ENCODE results near the gene THSD7B. TPM values are rescaled to one million over a fixed set of nuclear protein-coding genes. Genes with fewer than 3 reads are reported as not detected.
"Not testable (repeated sequence)": the region's sequence is repeated elsewhere in the genome, so short reads cannot be mapped to it uniquely, and the experiment has no call there.

The THSD7B gene
- total RNA-seq, 2 experiments from 2014 or later, result not detected

DNA sequence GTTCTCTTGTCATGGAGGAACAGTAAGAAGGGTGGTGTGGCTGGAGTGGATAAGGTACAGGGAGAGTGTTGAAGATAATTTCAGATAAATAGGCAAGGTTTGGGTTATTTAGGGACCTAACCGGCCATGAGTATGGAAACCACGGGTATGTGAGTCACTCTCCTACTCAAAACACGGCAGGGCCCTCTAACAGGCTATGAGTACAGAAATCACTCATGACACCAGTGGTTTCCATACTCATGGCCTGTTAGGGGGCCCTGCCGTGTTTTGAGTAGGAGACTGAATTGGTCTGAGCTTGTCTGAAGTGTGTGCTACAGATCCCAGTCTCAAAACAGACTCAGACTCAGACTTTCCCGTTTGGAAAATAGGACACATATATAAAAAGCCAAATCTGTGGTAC is 770.6 kb downstream of the THSD7B start:
- Mint-ChIP-seq H3K4me3 (no peak overlapping the region), H3K27ac (no peak overlapping the region), H3K27me3 (ENCODE audit: low read depth) (peaks cover 2% of the 10 kb centered on the region), H3K36me3 (ENCODE audit: low read depth) (no peaks in the 10 kb centered on the region), H3K4me1 (ENCODE audit: low read depth) (no peaks in the 10 kb centered on the region), H3K9me3 (peaks cover 2% of the 10 kb centered on the region)
- CTCF ChIA-PET, result no interaction called here
- DNase-seq, result no peak
- intact Hi-C loops (cut with micrococcal nuclease), result no loop called here

DNA sequence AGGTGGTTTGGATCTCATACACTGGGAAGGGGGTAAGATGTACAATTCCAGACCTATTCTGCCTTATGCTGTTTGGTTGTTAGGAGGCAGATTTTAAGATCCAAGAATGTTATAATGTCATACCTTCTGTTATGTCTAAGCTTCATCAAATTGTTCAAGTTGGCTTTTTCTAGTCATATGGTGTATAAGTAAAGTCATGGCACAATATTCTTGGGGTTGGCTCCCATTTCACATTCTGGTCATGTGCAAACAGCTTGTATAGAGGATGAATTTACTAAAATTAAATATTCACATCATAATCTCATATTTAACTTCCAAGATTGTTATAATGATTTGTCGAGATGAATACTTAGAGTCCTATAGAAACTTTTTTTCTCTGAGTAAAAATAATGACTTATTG is 774.0 kb downstream of the THSD7B start:
- CTCF ChIA-PET, result no interaction called here
- Mint-ChIP-seq H3K27ac (no peak overlapping the region), H3K4me1 (ENCODE audit: low read depth) (no peaks in the 10 kb centered on the region), H3K27me3 (ENCODE audit: low read depth) (peaks cover 2% of the 10 kb centered on the region), H3K9me3 (peaks cover 7% of the 10 kb centered on the region), H3K4me3 (no peak overlapping the region), H3K36me3 (ENCODE audit: low read depth) (no peaks in the 10 kb centered on the region)
- DNase-seq, result no peak
- intact Hi-C loops (cut with micrococcal nuclease), result no loop called here

GRCh38 chr2:137547842-137548241 is 782.5 kb downstream of the THSD7B start:
- CTCF ChIA-PET, result no interaction called here
- intact Hi-C loops (cut with micrococcal nuclease), result no loop called here

DNA sequence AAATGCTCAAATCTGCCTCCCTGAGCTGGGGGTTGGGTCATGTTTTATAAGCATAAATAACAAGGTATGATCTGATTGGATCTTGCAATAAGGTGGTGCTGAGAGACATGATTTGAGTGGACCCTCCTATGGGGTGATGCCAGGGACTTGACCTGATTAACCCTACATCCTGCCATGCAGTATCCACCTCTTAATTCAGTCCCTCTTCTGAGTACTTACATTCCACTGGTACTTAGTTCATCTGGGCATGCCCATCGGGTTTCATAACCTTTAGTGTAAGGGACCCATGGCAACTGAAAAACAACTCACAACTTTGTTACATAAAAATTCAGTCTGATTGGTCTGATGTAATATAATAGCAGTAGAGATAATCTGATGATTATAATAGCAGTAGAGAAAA is 801.0 kb downstream of the THSD7B start:
- H3K27ac Mint-ChIP-seq, result no peak overlapping the region
- H3K4me3 Mint-ChIP-seq, result no peak overlapping the region
- H3K36me3 Mint-ChIP-seq (ENCODE audit: low read depth), result no peaks in the 10 kb centered on the region
- CTCF ChIA-PET, result no interaction called here
- peaks cover 6% of the 10 kb centered on the region for H3K9me3 Mint-ChIP-seq
- DNase-seq, result no peak
- H3K27me3 Mint-ChIP-seq (ENCODE audit: low read depth), result no peaks in the 10 kb centered on the region
- intact Hi-C loops (cut with micrococcal nuclease), result no loop called here
- no peaks in the 10 kb centered on the region for H3K4me1 Mint-ChIP-seq (ENCODE audit: low read depth)

More at GRCh38 chr2:137547842-137548241, 782.5 kb downstream of the THSD7B start:
- Mint-ChIP-seq H3K36me3 (ENCODE audit: low read depth) (no peaks in the 10 kb centered on the region), H3K9me3 (peaks cover 1% of the 10 kb centered on the region), H3K27ac (no peak overlapping the region), H3K27me3 (ENCODE audit: low read depth) (no peaks in the 10 kb centered on the region), H3K4me3 (no peak overlapping the region), H3K4me1 (ENCODE audit: low read depth) (no peaks in the 10 kb centered on the region)
- no peak for DNase-seq

- Mint-ChIP-seq H3K27ac (no peak overlapping the region), H3K4me1 (ENCODE audit: low read depth) (no peaks in the 10 kb centered on the region), H3K9me3 (peaks cover 6% of the 10 kb centered on the region), H3K36me3 (ENCODE audit: low read depth) (no peaks in the 10 kb centered on the region), H3K4me3 (no peak overlapping the region), H3K27me3 (ENCODE audit: low read depth) (no peaks in the 10 kb centered on the region)
- CTCF ChIA-PET, result no interaction called here
- DNase-seq, result no peak
- intact Hi-C loops (cut with micrococcal nuclease), result no loop called here
These were observed 805.1 kb downstream of the THSD7B start for GRCh38 chr2:137570484-137570883.

DNA sequence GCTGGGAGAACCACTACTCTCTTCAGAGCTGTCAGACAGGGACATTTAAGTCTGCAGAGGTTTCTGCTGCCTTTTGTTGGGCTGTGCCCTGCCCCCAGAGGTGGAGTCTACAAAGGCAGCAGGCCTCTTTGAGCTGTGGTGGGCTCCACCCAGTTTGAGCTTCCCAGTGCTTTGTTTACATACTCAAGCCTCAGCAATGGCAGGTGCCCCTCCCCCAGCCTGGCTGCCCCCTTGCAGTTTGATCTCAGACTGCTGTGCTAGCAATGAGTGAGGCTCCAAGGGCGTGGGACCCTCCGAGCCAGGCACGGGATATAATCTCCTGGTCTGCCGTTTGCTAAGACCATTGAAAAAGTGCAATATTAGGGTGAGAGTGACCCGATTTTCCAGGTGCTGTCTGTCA is 822.5 kb downstream of the THSD7B start:
- CTCF ChIA-PET; H3K27ac Mint-ChIP-seq; DNase-seq; H3K4me3 Mint-ChIP-seq; H3K4me1 Mint-ChIP-seq (ENCODE audit: low read depth); H3K36me3 Mint-ChIP-seq (ENCODE audit: low read depth); intact Hi-C loops (cut with micrococcal nuclease); H3K27me3 Mint-ChIP-seq (ENCODE audit: low read depth): not testable (repeated sequence)
- peaks cover 25% of the 10 kb centered on the region for H3K9me3 Mint-ChIP-seq

DNA sequence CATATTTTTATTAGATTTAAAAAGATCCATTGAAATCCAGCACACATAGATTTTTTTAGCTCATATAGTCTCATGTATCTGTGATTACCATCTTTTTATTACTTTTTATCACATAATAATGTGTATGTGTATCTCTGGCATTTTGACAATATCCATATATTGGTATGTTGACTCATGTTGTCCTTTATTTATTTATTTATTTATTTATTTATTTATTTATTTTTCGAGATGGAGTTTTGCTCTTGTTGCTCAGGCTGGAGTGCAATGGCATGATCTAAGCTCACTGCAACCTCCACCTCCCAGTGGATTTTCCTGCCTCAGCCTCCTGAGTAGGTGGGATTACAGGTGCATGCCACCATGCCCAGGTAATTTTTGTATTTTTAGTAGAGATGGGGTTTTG is 823.2 kb downstream of the THSD7B start:
- CTCF ChIA-PET; DNase-seq; H3K4me1 Mint-ChIP-seq (ENCODE audit: low read depth); intact Hi-C loops (cut with micrococcal nuclease); H3K4me3 Mint-ChIP-seq; H3K27me3 Mint-ChIP-seq (ENCODE audit: low read depth); H3K27ac Mint-ChIP-seq; H3K36me3 Mint-ChIP-seq (ENCODE audit: low read depth): not testable (repeated sequence)
- H3K9me3 Mint-ChIP-seq, result peaks cover 22% of the 10 kb centered on the region

- no peak for DNase-seq
- CTCF ChIA-PET, result no interaction called here
- Mint-ChIP-seq H3K4me1 (ENCODE audit: low read depth) (no peaks in the 10 kb centered on the region), H3K9me3 (peaks cover 17% of the 10 kb centered on the region), H3K36me3 (ENCODE audit: low read depth) (no peaks in the 10 kb centered on the region), H3K27ac (no peak overlapping the region), H3K4me3 (no peak overlapping the region), H3K27me3 (ENCODE audit: low read depth) (no peaks in the 10 kb centered on the region)
- intact Hi-C loops (cut with micrococcal nuclease), result no loop called here
These were observed 824.8 kb downstream of the THSD7B start for GRCh38 chr2:137590102-137590501.

- Mint-ChIP-seq H3K4me3 (no peak overlapping the region), H3K27me3 (ENCODE audit: low read depth) (no peaks in the 10 kb centered on the region), H3K9me3 (no peaks in the 10 kb centered on the region), H3K4me1 (ENCODE audit: low read depth) (no peaks in the 10 kb centered on the region), H3K36me3 (ENCODE audit: low read depth) (no peaks in the 10 kb centered on the region), H3K27ac (no peak overlapping the region)
- intact Hi-C loops (cut with micrococcal nuclease), result no loop called here
- DNase-seq, result no peak
- CTCF ChIA-PET, result interaction anchor here (0.6 kb wide), 1 partner anchor 1605 kb away, joined by 3 read pairs; no protein-coding TSS in a partner anchor
These were observed 842.5 kb downstream of the THSD7B start for GRCh38 chr2:137607722-137608318.

GRCh38 chr2:137638932-137639331 is 873.6 kb downstream of the THSD7B start:
- DNase-seq, result no peak
- H3K27ac Mint-ChIP-seq, result no peak overlapping the region
- intact Hi-C loops (cut with micrococcal nuclease), result no loop called here
- no peak overlapping the region for H3K4me3 Mint-ChIP-seq
- H3K36me3 Mint-ChIP-seq (ENCODE audit: low read depth), result no peaks in the 10 kb centered on the region
- CTCF ChIA-PET, result no interaction called here
- no peaks in the 10 kb centered on the region for H3K27me3 Mint-ChIP-seq (ENCODE audit: low read depth)
- H3K9me3 Mint-ChIP-seq, result no peaks in the 10 kb centered on the region
- no peaks in the 10 kb centered on the region for H3K4me1 Mint-ChIP-seq (ENCODE audit: low read depth)

DNA sequence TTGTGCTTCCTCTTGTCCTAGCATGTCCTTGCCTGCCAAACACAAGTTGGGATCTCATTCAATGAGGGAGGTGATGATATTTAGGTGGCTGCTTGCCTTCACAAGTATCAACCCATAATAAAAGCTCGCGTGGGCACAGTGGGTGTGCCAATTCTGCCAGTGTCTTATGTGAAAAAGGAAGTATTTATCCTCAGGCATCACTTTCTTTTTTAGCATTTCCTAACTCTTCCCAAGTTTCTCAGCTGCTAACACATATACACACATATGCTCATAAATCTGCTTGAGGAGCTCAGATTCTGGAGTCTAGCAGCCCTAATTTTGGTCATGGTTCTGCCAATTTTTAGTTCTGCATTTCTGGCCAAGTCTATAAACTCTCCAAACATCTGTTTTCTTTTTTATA is 879.4 kb downstream of the THSD7B start:
- Mint-ChIP-seq H3K36me3 (ENCODE audit: low read depth) (no peaks in the 10 kb centered on the region), H3K9me3 (no peaks in the 10 kb centered on the region)

GRCh38 chr2:137654046-137654445 is 888.7 kb downstream of the THSD7B start:
- CTCF ChIA-PET, result no interaction called here
- intact Hi-C loops (cut with micrococcal nuclease), result no loop called here
- peaks cover 4% of the 10 kb centered on the region for H3K9me3 Mint-ChIP-seq
- H3K27me3 Mint-ChIP-seq (ENCODE audit: low read depth), result no peaks in the 10 kb centered on the region
- no peak for DNase-seq
- no peaks in the 10 kb centered on the region for H3K36me3 Mint-ChIP-seq (ENCODE audit: low read depth)
- no peak overlapping the region for H3K27ac Mint-ChIP-seq
- no peak overlapping the region for H3K4me3 Mint-ChIP-seq
- H3K4me1 Mint-ChIP-seq (ENCODE audit: low read depth), result no peaks in the 10 kb centered on the region

More for the DNA sequence above, 879.4 kb downstream of the THSD7B start:
- Mint-ChIP-seq H3K4me1 (ENCODE audit: low read depth) (no peaks in the 10 kb centered on the region), H3K27me3 (ENCODE audit: low read depth) (no peaks in the 10 kb centered on the region), H3K4me3 (no peak overlapping the region), H3K27ac (no peak overlapping the region)
- CTCF ChIA-PET, result no interaction called here
- intact Hi-C loops (cut with micrococcal nuclease), result no loop called here
- DNase-seq, result no peak

DNA sequence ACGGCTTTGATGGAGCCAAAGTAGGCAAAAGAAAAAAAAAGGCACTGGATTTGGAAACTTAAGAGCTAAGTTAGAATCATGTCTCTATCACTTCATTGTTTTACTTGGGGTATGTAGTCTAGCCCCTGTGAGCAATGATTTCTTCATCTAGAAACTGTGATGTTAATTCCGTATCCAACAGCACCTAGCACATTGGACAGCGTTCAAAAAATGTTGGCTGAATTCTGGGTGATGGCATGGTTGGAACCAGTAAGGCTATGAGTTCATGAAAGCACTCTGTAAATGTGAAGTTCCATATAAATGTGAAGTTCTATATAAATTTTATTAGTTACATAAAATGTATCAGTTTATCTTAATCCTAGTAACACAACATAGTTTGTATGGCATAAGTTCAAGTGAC is 890.5 kb downstream of the THSD7B start:
- intact Hi-C loops (cut with micrococcal nuclease), result no loop called here
- H3K36me3 Mint-ChIP-seq (ENCODE audit: low read depth), result no peaks in the 10 kb centered on the region
- H3K4me3 Mint-ChIP-seq, result no peak overlapping the region
- CTCF ChIA-PET, result interaction anchor here (1.0 kb wide), 1 partner anchor 183 kb away, joined by 3 read pairs; no protein-coding TSS in a partner anchor
- H3K27me3 Mint-ChIP-seq (ENCODE audit: low read depth), result no peaks in the 10 kb centered on the region
- DNase-seq, result no peak
- H3K27ac Mint-ChIP-seq, result no peak overlapping the region
- no peaks in the 10 kb centered on the region for H3K4me1 Mint-ChIP-seq (ENCODE audit: low read depth)
- H3K9me3 Mint-ChIP-seq, result no peaks in the 10 kb centered on the region

All from activated naive CD4-positive, alpha-beta T cell treated with anti-CD3 and anti-CD28 coated beads for 36 hours (primary cell).